ENCODE results near the gene USP3. TPM values are rescaled to one million over a fixed set of nuclear protein-coding genes. Genes with fewer than 3 reads are reported as not detected.

USP3 gene
- total and polyA plus RNA-seq, 2 donors (not counting 1 experiment from before 2014, with no cell fraction given), result 43.4 to 152 TPM

GRCh38 chr15:63480441-63480821 is 24.0 kb upstream of the USP3 start:
- Mint-ChIP-seq H3K9me3 (ENCODE audit: insufficient read depth) (no peaks in the 10 kb centered on the region), H3K27me3 (no peaks in the 10 kb centered on the region), H3K4me1 (peaks cover 83% of the 10 kb centered on the region), H3K4me3 (peak overlapping the region; percentile 79), H3K27ac (peak overlapping the region; percentile 98)
- intact Hi-C loops (cut with micrococcal nuclease), result no loop called here
- no peak for TF ChIP-seq CTCF (IDR thresholded peaks at IDR 0.05)
- TF ChIP-seq EZH2 (IDR thresholded peaks at IDR 0.05; ENCODE audit: borderline replicate concordance, insufficient read depth, low read depth, low read length, poor library complexity, severe bottlenecking), result no peak
- ChIA-PET CTCF (interaction anchor here (0.8 to 13.0 kb wide), 7 partner anchors 11 to 130 kb away, joined by 3 to 132 read pairs (median 5); partner anchors contain the start of gene USP3), POLR2A (interaction anchor here (0.6 to 13.7 kb wide), 9 partner anchors 9 to 287 kb away, joined by 3 to 172 read pairs (median 8); partner anchors contain the start of gene USP3)
- Histone ChIP-seq H4K20me1 (ENCODE audit: control insufficient read depth, insufficient read depth, low read length, poor library complexity, severe bottlenecking) (no peaks in the 10 kb centered on the region), H3K79me2 (ENCODE audit: control insufficient read depth, insufficient read depth, low read length) (peaks cover 40% of the 10 kb centered on the region), H3K9me3 (ENCODE audit: control extremely low read depth in 1 of 3, control insufficient read depth in 2 of 3, insufficient read depth in 1 of 3, low read length in 2 of 3) (no peaks in the 10 kb centered on the region), H3K4me1 (ENCODE audit: control insufficient read depth in 2 of 2, insufficient read depth in 2 of 2, low read length in 2 of 2) (peaks cover 83 to 91% of the 10 kb centered on the region in 2 donors), H3K4me3 (ENCODE audit: control extremely low read depth in 1 of 5, extremely low read depth in 1 of 5, insufficient read depth in 1 of 5, low read depth in 2 of 5, low read length in 4 of 5) (peak overlapping the region in 1 of 5 experiments; percentile 24), H3K27me3 (replicated peaks in 1 of 4; ENCODE audit: control extremely low read depth in 1 of 4, control insufficient read depth in 3 of 4, insufficient read depth in 4 of 4, low read length in 3 of 4) (no peaks in the 10 kb centered on the region), H3K27ac (ENCODE audit: low read length in 2 of 2) (peak overlapping the region; percentile 95 to 98), H3K4me2 (replicated peaks; ENCODE audit: low read depth, low read length, poor library complexity, severe bottlenecking) (peak overlapping the region; percentile 80), H2AFZ (ENCODE audit: insufficient read depth, low read depth, low read length, poor library complexity, severe bottlenecking) (peak overlapping the region; percentile 19), H3K9ac (ENCODE audit: low read length) (peak overlapping the region; percentile 49), H3K36me3 (replicated peaks in 1 of 2; ENCODE audit: control extremely low read depth in 1 of 2, control insufficient read depth in 1 of 2, extremely low read depth in 1 of 2, insufficient read depth in 2 of 2, low read length in 1 of 2) (no peaks in the 10 kb centered on the region)
- WGBS (ENCODE audit: insufficient coverage), result 100% methylated on average over 1 of the region's 2 CpGs
- ATAC-seq (ENCODE audit: low read depth) (no peak), DNase-seq (no peak)

GRCh38 chr15:63481105-63481810 is 23.1 kb upstream of the USP3 start:
- Histone ChIP-seq H3K4me2 (replicated peaks; ENCODE audit: low read depth, low read length, poor library complexity, severe bottlenecking) (peak overlapping the region; percentile 80), H3K79me2 (ENCODE audit: control insufficient read depth, insufficient read depth, low read length) (peaks cover 37% of the 10 kb centered on the region), H3K27me3 (replicated peaks in 1 of 4; ENCODE audit: control extremely low read depth in 1 of 4, control insufficient read depth in 3 of 4, insufficient read depth in 4 of 4, low read length in 3 of 4) (no peaks in the 10 kb centered on the region), H4K20me1 (ENCODE audit: control insufficient read depth, insufficient read depth, low read length, poor library complexity, severe bottlenecking) (no peaks in the 10 kb centered on the region), H2AFZ (ENCODE audit: insufficient read depth, low read depth, low read length, poor library complexity, severe bottlenecking) (peak overlapping the region; percentile 19), H3K9me3 (ENCODE audit: control extremely low read depth in 1 of 3, control insufficient read depth in 2 of 3, insufficient read depth in 1 of 3, low read length in 2 of 3) (no peaks in the 10 kb centered on the region), H3K9ac (ENCODE audit: low read length) (no peak overlapping the region), H3K4me1 (ENCODE audit: control insufficient read depth in 2 of 2, insufficient read depth in 2 of 2, low read length in 2 of 2) (peaks cover 75 to 82% of the 10 kb centered on the region in 2 donors), H3K27ac (ENCODE audit: low read length in 2 of 2) (peak overlapping the region; percentile 95 to 98), H3K4me3 (ENCODE audit: control extremely low read depth in 1 of 5, extremely low read depth in 1 of 5, insufficient read depth in 1 of 5, low read depth in 2 of 5, low read length in 4 of 5) (peak overlapping the region in 1 of 5 experiments; percentile 24), H3K36me3 (replicated peaks in 1 of 2; ENCODE audit: control extremely low read depth in 1 of 2, control insufficient read depth in 1 of 2, extremely low read depth in 1 of 2, insufficient read depth in 2 of 2, low read length in 1 of 2) (no peaks in the 10 kb centered on the region)
- peak overlapping the region; percentile 79 for H3K4me3 Mint-ChIP-seq
- H3K27ac Mint-ChIP-seq, result peak overlapping the region; percentile 98
- no peaks in the 10 kb centered on the region for H3K9me3 Mint-ChIP-seq (ENCODE audit: insufficient read depth)
- WGBS (ENCODE audit: insufficient coverage), result no CpG with 5 or more reads among the region's 3 CpGs
- peaks cover 77% of the 10 kb centered on the region for H3K4me1 Mint-ChIP-seq
- TF ChIP-seq CTCF (IDR thresholded peaks at IDR 0.05) (no peak), EZH2 (IDR thresholded peaks at IDR 0.05; ENCODE audit: borderline replicate concordance, insufficient read depth, low read depth, low read length, poor library complexity, severe bottlenecking) (no peak)
- intact Hi-C loops (cut with micrococcal nuclease), result no loop called here
- ChIA-PET POLR2A (interaction anchor here (0.6 to 13.7 kb wide), 7 partner anchors 10 to 288 kb away, joined by 3 to 172 read pairs (median 6); partner anchors contain the start of gene USP3), CTCF (interaction anchor here (0.9 to 13.0 kb wide), 5 partner anchors 7 to 118 kb away, joined by 3 to 132 read pairs (median 77); partner anchors contain the start of gene USP3)
- ATAC-seq (ENCODE audit: low read depth) (peak; percentile 13), DNase-seq (no peak)
- no peaks in the 10 kb centered on the region for H3K27me3 Mint-ChIP-seq

Data from B cell (primary cell).